Body of pancreas (tissue), 4 donors: ENCODE results near the gene AFF4. TPM values are rescaled to one million over a fixed set of nuclear protein-coding genes. Genes with fewer than 3 reads are reported as not detected.

Source experiments
- ATAC-seq: fragments of 150-250 bp; one replicate; pipeline ENCODE4 v1.9.1; 2016
- DNase-seq, 4 donors: peaks; one replicate each; pipeline ENCODE4 v3.0.0-alpha.2; 2019
- H3K27ac ChIP-seq, 4 donors: fragments of 200-600 bp; sonication (generic); 1 replicate in 3 of 4; 2 replicates in 1 of 4; pipeline versions ENCODE4 v1.5.1 to v1.6.1; 2016 to 2019; ENCODE audit warnings: mild to moderate bottlenecking in 1 of 4, mixed read lengths in 1 of 4, moderate library complexity in 1 of 4
- H3K27me3 ChIP-seq, 2 donors: fragments of 200-600 bp; sonication (generic); one replicate each; pipeline ENCODE4 v1.6.0; 2016; ENCODE audit warnings: mild to moderate bottlenecking in 1 of 2
- H3K36me3 ChIP-seq, 2 donors: fragments of 200-600 bp; sonication (generic); replicated peaks in 1 of 2; 2 replicates each; pipeline ENCODE4 v1.5.1; 2016; ENCODE audit warnings: low read depth in 2 of 2; ENCODE audit not compliant: insufficient read depth in 1 of 2
- H3K4me1 ChIP-seq: fragments of 200-600 bp; sonication (generic); one replicate; pipeline ENCODE4 v1.6.0; 2016
- H3K4me3 ChIP-seq, 2 donors: fragments of 200-600 bp; sonication (generic); 1 replicate in 1 of 2; 2 replicates in 1 of 2; pipeline ENCODE4 v1.5.1; 2016 to 2019
- H3K9me3 ChIP-seq, 3 donors: fragments of 200-600 bp; sonication (generic); 1 replicate in 2 of 3; 2 replicates in 1 of 3; pipeline ENCODE4 v1.5.1; 2016
- CTCF ChIP-seq, 7 experiments: fragments of 450-650 bp in 4 of 7; fragments of 200-600 bp in 3 of 7; sonication (generic) in 3 of 7; IDR thresholded peaks; one replicate each; pipeline ENCODE4 v1.5.1; 2016 to 2019; ENCODE audit warnings: antibody characterized with exemption in 7 of 7
- POLR2A ChIP-seq, 3 donors: fragments of 450-650 bp; IDR thresholded peaks; one replicate each; pipeline ENCODE4 v1.6.1; 2016; ENCODE audit warnings: antibody characterized with exemption in 3 of 3, mild to moderate bottlenecking in 2 of 3
- WGBS, 2 donors: methylation state at CpG; one replicate each; pipeline ENCODE4 v1.1.5; 2017; 5-methylcytosine and 5-hydroxymethylcytosine counted together
- intact Hi-C: fragments of 100-400 bp; cut with DNase I; formaldehyde crosslinking; loops from one replicate; pipeline ENCODE4 v1.15.1; 2023
- small RNA-seq: library from RNA; depleted of rRNA; stranded (forward); fragments of <200 nt; gene quantifications from one replicate; pipeline ENCODE3, GENCODE V24; 2016
- total RNA-seq, 2 donors: library from RNA; depleted of rRNA; stranded (reverse); fragments of >200 nt; gene quantifications; one replicate each; pipeline ENCODE4 v1.1.0, GENCODE V29; 2016

The AFF4 gene
- total RNA-seq, 2 donors from 2014 or later, result 31.4 to 32.3 TPM

GRCh38 chr5:132826424-132827082 lies 136.9 kb downstream of the AFF4 start:
- intact Hi-C loops, result loop anchor here (5.0 kb wide), 1 partner anchor 61 kb away; no protein-coding TSS in a partner anchor

GRCh38 chr5:132825834-132826391 lies 137.5 kb downstream of the AFF4 start:
- H3K27me3 ChIP-seq, result no peaks in the 10 kb centered on the region
- DNase-seq, result no peak
- no peak for ATAC-seq
- H3K4me3 ChIP-seq, result no peak overlapping the region
- WGBS, 2 donors, result 66 to 94% methylated on average over 32 to 35 of the region's 43 CpGs
- intact Hi-C loops, result loop anchor here (5.0 kb wide), 1 partner anchor 61 kb away; no protein-coding TSS in a partner anchor
- peaks cover 27% of the 10 kb centered on the region for H3K4me1 ChIP-seq
- TF ChIP-seq POLR2A (IDR thresholded peaks at IDR 0.05) (no peak), CTCF (IDR thresholded peaks at IDR 0.05) (no peak)
- no peak overlapping the region for H3K27ac ChIP-seq
- no peaks in the 10 kb centered on the region for H3K9me3 ChIP-seq
- no peaks in the 10 kb centered on the region for H3K36me3 ChIP-seq

More at GRCh38 chr5:132826424-132827082, 136.9 kb downstream of the AFF4 start:
- H3K4me3 ChIP-seq, result no peak overlapping the region
- H3K4me1 ChIP-seq, result peaks cover 33% of the 10 kb centered on the region
- DNase-seq (no peak), ATAC-seq (no peak)
- no peak overlapping the region for H3K27ac ChIP-seq
- H3K27me3 ChIP-seq, result no peaks in the 10 kb centered on the region
- WGBS, 2 donors, result 68 to 74% methylated on average over 5 to 6 of the region's 6 CpGs
- no peaks in the 10 kb centered on the region for H3K36me3 ChIP-seq
- no peaks in the 10 kb centered on the region for H3K9me3 ChIP-seq
- TF ChIP-seq CTCF (IDR thresholded peaks at IDR 0.05) (no peak), POLR2A (IDR thresholded peaks at IDR 0.05) (no peak)

Small RNAs within 50 kb of the gene (small RNA-seq; reads per million reads assigned to genes)
- gene AC113410.1 (not detected), gene ATP6V0E1P1 (not detected), gene RF00019 (not detected), gene RNA5SP192 (not detected)

Other genes with a start within 250 kb of the AFF4 start
- 1 to 10 TPM; 5.9 to 8.8 TPM for gene KIF3A, start 226.1 kb downstream of the AFF4 start, total RNA-seq
- 1 to 10 TPM in 1 of 2 donors, under 1 TPM in 1; 0.99 to 1.6 TPM for gene CCNI2, start 216.2 kb downstream of the AFF4 start, total RNA-seq
- gene SEPTIN8, start 186.4 kb downstream of the AFF4 start, total RNA-seq, result 10 to 100 TPM; 27.5 to 27.7 TPM
- 1 to 10 TPM; 7.3 to 9.6 TPM for gene SOWAHA, start 150.3 kb downstream of the AFF4 start, total RNA-seq
- 10 to 100 TPM; 19.5 to 27.4 TPM for gene SHROOM1, start 133.0 kb downstream of the AFF4 start, total RNA-seq
- under 1 TPM; 0.26 to 0.33 TPM for gene GDF9, start 97.2 kb downstream of the AFF4 start, total RNA-seq
- gene UQCRQ, start 97.0 kb downstream of the AFF4 start, total RNA-seq, result 10 to 100 TPM; 55.3 to 84.4 TPM
- gene LEAP2, start 90.0 kb downstream of the AFF4 start, total RNA-seq, result 1 to 10 TPM; 3.4 to 9.6 TPM
- gene ZCCHC10, start 62.9 kb upstream of the AFF4 start, total RNA-seq, result 10 to 100 TPM in 1 of 2 donors, 1 to 10 TPM in 1; 4.9 to 21.4 TPM
- gene HSPA4, start 88.4 kb upstream of the AFF4 start, total RNA-seq, result 10 to 100 TPM; 21.8 to 26.2 TPM